GM10266 (cell line): ENCODE measurements around the gene HNRNPF.
A peak's percentile ranks its signal among the peaks of the same experiment; 100 is the strongest.

Source experiments
- DNase-seq: peaks from one replicate; pipeline ENCODE4 v3.0.0; 2012; ENCODE audit errors: extremely low spot score
- TF ChIP-seq, protein P1 (sequence below): IDR thresholded peaks from 2 replicates; pipeline ENCODE4 v1.5.1; 2012; ENCODE audit warnings: mild to moderate bottlenecking, low read depth; ENCODE audit not compliant: control insufficient read depth, insufficient read depth; ENCODE audit errors: missing control alignments

HNRNPF gene

DNA sequence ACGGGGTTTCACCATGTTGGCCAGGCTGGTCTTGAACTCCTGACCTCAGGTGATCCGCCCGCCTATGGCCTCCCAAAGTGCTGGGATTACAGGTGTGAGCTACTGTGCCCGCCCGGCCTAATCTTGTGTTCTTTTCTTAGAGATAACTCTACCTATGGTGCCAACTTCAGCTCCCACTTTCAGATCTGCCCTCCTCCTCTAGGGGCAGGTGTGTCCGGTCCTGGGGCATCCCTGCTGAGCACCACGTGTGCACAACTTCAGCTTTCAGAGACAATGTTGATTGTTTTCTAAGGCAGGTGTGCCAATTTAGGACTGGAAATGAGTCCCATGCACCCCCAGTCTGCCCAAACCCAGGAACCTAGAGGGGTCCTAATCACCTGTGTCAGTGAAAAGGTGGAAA, 56.0 kb downstream of the HNRNPF start:
- TF ChIP-seq, protein P1, sequence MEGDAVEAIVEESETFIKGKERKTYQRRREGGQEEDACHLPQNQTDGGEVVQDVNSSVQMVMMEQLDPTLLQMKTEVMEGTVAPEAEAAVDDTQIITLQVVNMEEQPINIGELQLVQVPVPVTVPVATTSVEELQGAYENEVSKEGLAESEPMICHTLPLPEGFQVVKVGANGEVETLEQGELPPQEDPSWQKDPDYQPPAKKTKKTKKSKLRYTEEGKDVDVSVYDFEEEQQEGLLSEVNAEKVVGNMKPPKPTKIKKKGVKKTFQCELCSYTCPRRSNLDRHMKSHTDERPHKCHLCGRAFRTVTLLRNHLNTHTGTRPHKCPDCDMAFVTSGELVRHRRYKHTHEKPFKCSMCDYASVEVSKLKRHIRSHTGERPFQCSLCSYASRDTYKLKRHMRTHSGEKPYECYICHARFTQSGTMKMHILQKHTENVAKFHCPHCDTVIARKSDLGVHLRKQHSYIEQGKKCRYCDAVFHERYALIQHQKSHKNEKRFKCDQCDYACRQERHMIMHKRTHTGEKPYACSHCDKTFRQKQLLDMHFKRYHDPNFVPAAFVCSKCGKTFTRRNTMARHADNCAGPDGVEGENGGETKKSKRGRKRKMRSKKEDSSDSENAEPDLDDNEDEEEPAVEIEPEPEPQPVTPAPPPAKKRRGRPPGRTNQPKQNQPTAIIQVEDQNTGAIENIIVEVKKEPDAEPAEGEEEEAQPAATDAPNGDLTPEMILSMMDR, result no peak
- no peak for DNase-seq

DNA sequence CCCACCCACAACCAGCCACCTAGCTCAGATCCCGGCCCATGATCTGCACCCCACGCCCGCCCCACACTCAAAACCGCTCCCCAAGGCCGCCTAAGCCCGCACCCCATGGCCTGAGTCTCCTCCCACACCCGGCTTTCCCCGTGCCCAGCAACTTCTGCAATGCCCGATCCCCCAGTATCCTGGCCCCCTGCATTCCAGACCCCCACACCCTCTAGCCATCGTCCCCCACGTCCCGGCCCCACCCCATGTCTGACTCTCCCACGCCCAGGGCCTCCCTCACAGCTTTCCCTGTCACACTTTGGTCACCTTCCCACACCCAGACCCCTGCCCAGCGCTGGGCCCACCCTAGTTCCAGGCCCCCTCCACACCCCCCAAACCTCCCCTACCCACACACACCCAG, 57.7 kb downstream of the HNRNPF start:
- DNase-seq, result no peak
- TF ChIP-seq, protein P1, result no peak

DNA sequence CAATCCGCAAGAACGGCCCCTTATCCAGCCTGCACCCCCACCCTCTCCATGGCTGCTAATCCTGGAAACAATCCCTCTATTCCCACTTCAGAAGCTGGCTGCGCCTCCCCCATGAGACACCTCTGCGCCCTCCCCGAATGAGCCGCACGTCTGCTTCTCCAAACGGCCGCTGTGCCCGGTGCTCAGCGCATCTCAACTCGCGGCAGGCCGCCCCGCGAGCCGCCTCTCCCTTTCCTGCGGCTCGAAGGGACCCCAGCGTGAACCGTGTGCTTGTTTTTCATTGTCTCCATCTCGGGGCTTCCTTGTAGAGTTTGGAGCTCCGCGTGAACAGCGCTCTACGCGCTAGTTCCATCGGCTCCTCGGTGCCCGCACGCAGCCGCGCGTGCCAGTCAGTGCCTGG, 58.3 kb downstream of the HNRNPF start:
- no peak for DNase-seq
- TF ChIP-seq, protein P1, result no peak

DNA sequence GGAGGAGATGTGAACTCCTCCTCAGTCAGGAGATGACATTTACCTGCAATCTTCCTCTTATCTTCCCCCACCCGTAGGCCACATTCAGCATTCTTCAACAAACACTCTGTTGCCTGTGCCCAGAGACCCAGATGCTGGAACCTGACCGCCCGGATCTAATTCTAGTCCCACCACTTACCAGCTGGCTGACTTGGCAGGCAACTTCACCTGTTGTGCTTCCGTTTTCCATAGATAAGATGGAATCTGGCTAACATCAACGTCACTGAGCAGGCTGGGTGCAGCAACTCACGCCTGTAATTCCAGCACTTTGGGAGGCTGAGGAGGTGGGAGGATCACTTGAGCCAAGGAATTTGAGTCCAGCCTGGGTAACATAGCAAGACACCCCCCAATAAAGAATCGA, 58.8 kb downstream of the HNRNPF start:
- TF ChIP-seq, protein P1, result no peak
- no peak for DNase-seq

DNA sequence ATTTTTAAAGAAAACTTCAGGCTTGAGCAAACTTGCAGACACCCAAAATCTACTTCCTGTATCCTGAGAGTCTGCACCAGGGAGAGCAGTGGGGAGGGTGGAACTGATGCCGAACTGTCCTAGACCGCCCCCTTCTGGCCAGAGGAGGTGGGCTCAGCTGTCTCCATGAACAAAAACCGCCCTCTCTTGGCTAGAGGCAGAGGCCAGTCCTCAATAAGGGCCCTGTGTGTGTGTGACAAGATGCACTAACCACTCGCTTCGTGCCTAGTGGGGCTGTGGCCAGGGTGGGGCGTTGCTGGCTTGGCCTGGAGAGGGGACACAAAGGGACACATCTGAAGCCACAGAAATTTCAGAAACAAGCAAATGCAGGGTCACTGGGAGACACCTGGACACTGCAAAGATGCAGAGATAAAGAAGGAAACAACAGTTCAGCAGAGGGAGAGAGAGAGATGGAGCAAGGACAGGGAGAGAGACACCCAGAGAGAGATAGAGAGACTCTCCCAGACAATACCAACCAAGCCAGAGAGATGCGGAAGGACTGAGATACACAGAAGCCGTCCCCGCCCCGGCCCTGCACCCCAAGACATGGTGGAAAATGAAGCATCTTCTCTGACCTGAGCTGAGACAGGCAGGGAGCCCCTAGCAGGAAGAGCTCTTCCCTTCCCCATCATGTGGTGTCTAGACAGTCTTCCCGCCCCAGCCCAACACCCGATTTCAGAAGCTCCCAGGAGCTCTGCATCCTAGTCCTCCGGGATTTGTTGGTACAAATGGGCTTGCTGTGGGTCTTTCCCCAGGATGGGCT, 60.3 kb downstream of the HNRNPF start:
- DNase-seq, result peak; percentile 96
- TF ChIP-seq, protein P1, result peak; percentile 91

DNA sequence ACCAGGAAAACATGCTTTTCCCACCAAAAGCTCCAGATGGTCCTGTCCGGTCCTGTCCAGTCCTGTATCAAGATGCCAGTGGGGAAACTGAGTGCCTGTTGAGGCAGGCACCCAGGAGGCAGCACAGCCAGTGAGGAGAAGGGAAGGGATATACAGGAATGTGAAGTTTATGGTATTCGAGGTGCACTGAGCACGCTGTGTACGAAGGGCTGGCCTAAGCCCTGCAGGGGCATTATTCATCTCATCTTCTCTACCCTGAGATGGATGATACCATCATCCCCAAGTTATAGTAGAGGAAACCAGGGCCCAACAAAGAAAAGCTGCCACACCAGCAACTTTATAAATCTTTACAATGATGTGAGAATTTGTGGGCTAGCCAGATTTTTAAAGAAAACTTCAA, 61.0 kb downstream of the HNRNPF start:
- TF ChIP-seq, protein P1, result no peak
- DNase-seq, result peak; percentile 33

DNA sequence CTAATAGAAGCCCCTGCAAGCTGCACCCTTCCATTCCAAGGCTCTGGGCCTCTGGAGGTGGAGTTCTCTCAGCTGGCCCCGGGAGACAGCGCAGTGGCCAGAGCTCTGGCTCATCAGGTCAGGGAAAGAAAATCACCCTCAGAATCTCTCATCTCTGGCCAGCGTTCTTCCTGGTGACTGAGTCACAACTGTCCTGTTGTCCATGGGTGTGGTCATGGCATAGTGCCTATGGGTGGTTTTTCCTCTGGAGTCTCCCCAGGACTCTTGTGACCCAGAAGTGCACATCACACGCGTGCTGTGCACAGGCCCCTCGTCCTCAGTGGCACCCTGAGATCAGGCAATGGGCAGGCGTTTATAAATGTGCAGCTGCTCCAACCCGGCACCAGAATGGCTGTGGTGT, 64.9 kb downstream of the HNRNPF start:
- DNase-seq, result no peak
- TF ChIP-seq, protein P1, result no peak
